VCaP (cell line): ENCODE data around the gene ALG1.
"Not testable (repeated sequence)": the region's sequence is repeated elsewhere in the genome, so short reads cannot be mapped to it uniquely, and the experiment has no call there.

Experiments used
- H3K27ac ChIP-seq: fragments of 450-650 bp; 2 replicates; pipeline ENCODE4 v1.5.1; 2017
- CTCF ChIP-seq: fragments of 450-650 bp; conservative IDR thresholded peaks from 2 replicates; pipeline ENCODE4 v1.5.1; 2017; ENCODE audit warnings: mild to moderate bottlenecking, moderate library complexity

The ALG1 gene

GRCh38 chr16:5070431-5071186, 1.0 kb upstream of the ALG1 start:
- peak overlapping the region; percentile 71; the same call in 1 of the 2 replicates for H3K27ac ChIP-seq
- TF ChIP-seq CTCF, result no peak

- peak overlapping the region; percentile 71 for H3K27ac ChIP-seq
These were observed 332 bp upstream of the ALG1 start for GRCh38 chr16:5071341-5071680.

GRCh38 chr16:5072334-5073278, 963 bp downstream of the ALG1 start:
- peak overlapping the region; percentile 71 for H3K27ac ChIP-seq
- no peak for TF ChIP-seq CTCF

More at GRCh38 chr16:5071341-5071680, 332 bp upstream of the ALG1 start:
- no peak for TF ChIP-seq CTCF

GRCh38 chr16:5073279-5073629, 1.6 kb downstream of the ALG1 start:
- H3K27ac ChIP-seq, result no peak overlapping the region
- no peak for TF ChIP-seq CTCF

- not testable (repeated sequence) for H3K27ac ChIP-seq
These were observed 2.1 kb downstream of the ALG1 start for GRCh38 chr16:5073771-5074170.

- no peak overlapping the region for H3K27ac ChIP-seq
- no peak for TF ChIP-seq CTCF
These were observed 4.0 kb downstream of the ALG1 start for GRCh38 chr16:5075637-5076036.

GRCh38 chr16:5077304-5077703, 5.7 kb downstream of the ALG1 start:
- no peak for TF ChIP-seq CTCF
- H3K27ac ChIP-seq, result no peak overlapping the region

GRCh38 chr16:5078626-5079025, 7.0 kb downstream of the ALG1 start:
- TF ChIP-seq CTCF, result no peak
- no peak overlapping the region for H3K27ac ChIP-seq

GRCh38 chr16:5080461-5080860, 8.8 kb downstream of the ALG1 start:
- H3K27ac ChIP-seq, result not testable (repeated sequence)

GRCh38 chr16:5080996-5081395, 9.4 kb downstream of the ALG1 start:
- not testable (repeated sequence) for H3K27ac ChIP-seq

- H3K27ac ChIP-seq, result not testable (repeated sequence)
These were observed 12.0 kb downstream of the ALG1 start for GRCh38 chr16:5083646-5084045.
